ENCODE results near the gene BIRC2.
A peak's percentile ranks its signal among the peaks of the same experiment; 100 is the strongest.
"Not testable (repeated sequence)": the region's sequence is repeated elsewhere in the genome, so short reads cannot be mapped to it uniquely, and the experiment has no call there.

BIRC2 gene

GRCh38 chr11:102346748-102347461 is at the start of gene BIRC2:
BIRC2 (plus strand) TSS chr11:102347214; CDS start chr11:102349855, 2,641 bp downstream.
- no peaks in the 10 kb centered on the region for H3K9me3 Mint-ChIP-seq (ENCODE audit: low read depth)
- no peaks in the 10 kb centered on the region for H3K27me3 Mint-ChIP-seq
- peak within 1 kb of the TSS; percentile 99 for H3K27ac Mint-ChIP-seq
- peak within 1 kb of the TSS; percentile 95 for H3K4me3 Mint-ChIP-seq
- H3K36me3 Mint-ChIP-seq, result peaks cover 10% of the 10 kb centered on the region
- H3K4me1 Mint-ChIP-seq (ENCODE audit: low read depth), result peaks cover 57% of the 10 kb centered on the region

GRCh38 chr11:102300837-102301236 is 46.2 kb upstream of the BIRC2 start:
- not testable (repeated sequence) for H3K27me3 Mint-ChIP-seq, H3K4me3 Mint-ChIP-seq, H3K27ac Mint-ChIP-seq
- H3K4me1 Mint-ChIP-seq (ENCODE audit: low read depth), result peaks cover 61% of the 10 kb centered on the region
- H3K9me3 Mint-ChIP-seq (ENCODE audit: low read depth), result peaks cover 23% of the 10 kb centered on the region
- peaks cover 19% of the 10 kb centered on the region for H3K36me3 Mint-ChIP-seq

GRCh38 chr11:102302241-102302640 is 44.8 kb upstream of the BIRC2 start:
- peak overlapping the region; percentile 75 for H3K27ac Mint-ChIP-seq
- H3K36me3 Mint-ChIP-seq, result peaks cover 19% of the 10 kb centered on the region
- peak overlapping the region; percentile 25 for H3K4me3 Mint-ChIP-seq
- no peaks in the 10 kb centered on the region for H3K27me3 Mint-ChIP-seq
- H3K4me1 Mint-ChIP-seq (ENCODE audit: low read depth), result peaks cover 73% of the 10 kb centered on the region
- peaks cover 23% of the 10 kb centered on the region for H3K9me3 Mint-ChIP-seq (ENCODE audit: low read depth)

GRCh38 chr11:102304686-102305085 is 42.3 kb upstream of the BIRC2 start:
- peaks cover 75% of the 10 kb centered on the region for H3K4me1 Mint-ChIP-seq (ENCODE audit: low read depth)
- peak overlapping the region; percentile 96 for H3K27ac Mint-ChIP-seq
- peaks cover 23% of the 10 kb centered on the region for H3K9me3 Mint-ChIP-seq (ENCODE audit: low read depth)
- H3K4me3 Mint-ChIP-seq, result peak overlapping the region; percentile 33
- H3K27me3 Mint-ChIP-seq, result no peaks in the 10 kb centered on the region
- H3K36me3 Mint-ChIP-seq, result peaks cover 18% of the 10 kb centered on the region

- Mint-ChIP-seq H3K27ac (peak overlapping the region; percentile 96), H3K9me3 (ENCODE audit: low read depth) (peaks cover 23% of the 10 kb centered on the region), H3K4me1 (ENCODE audit: low read depth) (peaks cover 67% of the 10 kb centered on the region), H3K27me3 (no peaks in the 10 kb centered on the region), H3K4me3 (peak overlapping the region; percentile 75), H3K36me3 (peaks cover 18% of the 10 kb centered on the region)
Observed at GRCh38 chr11:102305352-102306047, 41.5 kb upstream of the BIRC2 start.

- Mint-ChIP-seq H3K4me1 (ENCODE audit: low read depth) (peaks cover 64% of the 10 kb centered on the region), H3K4me3 (peak overlapping the region; percentile 75), H3K27me3 (no peaks in the 10 kb centered on the region), H3K36me3 (peaks cover 18% of the 10 kb centered on the region), H3K27ac (peak overlapping the region; percentile 96), H3K9me3 (ENCODE audit: low read depth) (peaks cover 23% of the 10 kb centered on the region)
Observed at GRCh38 chr11:102306048-102306597, 40.9 kb upstream of the BIRC2 start.

- H3K9me3 Mint-ChIP-seq (ENCODE audit: low read depth), result peaks cover 17% of the 10 kb centered on the region
- H3K27ac Mint-ChIP-seq, result peak overlapping the region; percentile 96
- H3K27me3 Mint-ChIP-seq, result no peaks in the 10 kb centered on the region
- H3K36me3 Mint-ChIP-seq, result peaks cover 15% of the 10 kb centered on the region
- peaks cover 60% of the 10 kb centered on the region for H3K4me1 Mint-ChIP-seq (ENCODE audit: low read depth)
- H3K4me3 Mint-ChIP-seq, result peak overlapping the region; percentile 63
Observed at GRCh38 chr11:102306817-102307726, 39.9 kb upstream of the BIRC2 start.

- Mint-ChIP-seq H3K4me3 (no peak overlapping the region), H3K27me3 (no peaks in the 10 kb centered on the region), H3K27ac (no peak overlapping the region), H3K4me1 (ENCODE audit: low read depth) (peaks cover 61% of the 10 kb centered on the region), H3K36me3 (peaks cover 15% of the 10 kb centered on the region), H3K9me3 (ENCODE audit: low read depth) (peaks cover 17% of the 10 kb centered on the region)
Observed at GRCh38 chr11:102307727-102308038, 39.3 kb upstream of the BIRC2 start.

GRCh38 chr11:102309621-102310541 is 37.1 kb upstream of the BIRC2 start:
- peaks cover 2% of the 10 kb centered on the region for H3K36me3 Mint-ChIP-seq
- no peak overlapping the region for H3K4me3 Mint-ChIP-seq
- H3K9me3 Mint-ChIP-seq (ENCODE audit: low read depth), result peaks cover under 1% of the 10 kb centered on the region
- H3K27me3 Mint-ChIP-seq, result no peaks in the 10 kb centered on the region
- H3K4me1 Mint-ChIP-seq (ENCODE audit: low read depth), result peaks cover 63% of the 10 kb centered on the region
- no peak overlapping the region for H3K27ac Mint-ChIP-seq

- Mint-ChIP-seq H3K27me3 (no peaks in the 10 kb centered on the region), H3K9me3 (ENCODE audit: low read depth) (no peaks in the 10 kb centered on the region), H3K36me3 (peaks cover 2% of the 10 kb centered on the region), H3K4me3 (peak overlapping the region; percentile 22), H3K4me1 (ENCODE audit: low read depth) (peaks cover 56% of the 10 kb centered on the region), H3K27ac (peak overlapping the region; percentile 50)
Observed at GRCh38 chr11:102312667-102313066, 34.3 kb upstream of the BIRC2 start.

GRCh38 chr11:102313238-102313940 is 33.6 kb upstream of the BIRC2 start:
- no peaks in the 10 kb centered on the region for H3K9me3 Mint-ChIP-seq (ENCODE audit: low read depth)

GRCh38 chr11:102314784-102315183 is 32.2 kb upstream of the BIRC2 start:
- Mint-ChIP-seq H3K4me1 (ENCODE audit: low read depth) (peaks cover 64% of the 10 kb centered on the region), H3K27me3 (no peaks in the 10 kb centered on the region), H3K36me3 (peaks cover 8% of the 10 kb centered on the region), H3K27ac (peak overlapping the region; percentile 98), H3K9me3 (ENCODE audit: low read depth) (no peaks in the 10 kb centered on the region), H3K4me3 (no peak overlapping the region)

More at GRCh38 chr11:102313238-102313940, 33.6 kb upstream of the BIRC2 start:
- peaks cover 56% of the 10 kb centered on the region for H3K4me1 Mint-ChIP-seq (ENCODE audit: low read depth)
- peak overlapping the region; percentile 41 for H3K4me3 Mint-ChIP-seq
- no peaks in the 10 kb centered on the region for H3K27me3 Mint-ChIP-seq
- H3K27ac Mint-ChIP-seq, result peak overlapping the region; percentile 82
- H3K36me3 Mint-ChIP-seq, result peaks cover 2% of the 10 kb centered on the region

GRCh38 chr11:102316346-102316904 is 30.6 kb upstream of the BIRC2 start:
- Mint-ChIP-seq H3K4me1 (ENCODE audit: low read depth) (peaks cover 72% of the 10 kb centered on the region), H3K27me3 (no peaks in the 10 kb centered on the region), H3K27ac (peak overlapping the region; percentile 98), H3K4me3 (peak overlapping the region; percentile 98), H3K36me3 (peaks cover 17% of the 10 kb centered on the region), H3K9me3 (ENCODE audit: low read depth) (no peaks in the 10 kb centered on the region)
